Measurements from ENCODE around the gene TJAP1.

DNA sequence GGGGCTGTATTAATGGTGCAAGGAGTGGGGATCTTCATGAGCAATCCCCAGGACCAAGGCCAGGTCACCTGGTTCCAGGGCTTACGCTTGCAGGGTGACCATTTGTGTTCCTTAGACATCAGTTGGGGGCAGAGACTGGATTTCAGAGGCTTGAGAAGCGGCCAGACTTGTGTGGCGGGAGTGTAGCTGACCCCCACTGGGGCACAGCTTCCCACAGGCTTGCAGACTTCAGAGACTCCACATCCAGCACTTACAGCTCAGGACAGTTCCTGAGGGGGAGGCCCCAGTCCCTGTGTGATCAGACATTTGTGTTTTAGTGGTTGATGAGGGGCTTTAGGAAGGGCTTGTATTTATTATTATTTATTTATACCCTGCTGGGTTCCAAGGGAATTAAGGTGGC, 15.3 kb downstream of the TJAP1 start:
- TF ChIP-seq POLR2AphosphoS5 (IDR thresholded peaks at IDR 0.05; ENCODE audit: borderline replicate concordance, low read depth, low read length): no peak
- TF ChIP-seq EZH2 (IDR thresholded peaks at IDR 0.05): no peak
- no peak for TF ChIP-seq FOXP2 (optimal IDR thresholded peaks at IDR 0.05; ENCODE audit: control extremely low read depth, extremely low read length, insufficient read depth)
